Urothelium cell line (cell line): ENCODE results near the gene ELFN1.

ENCODE experiments used
- DNase-seq: peaks from one replicate; pipeline ENCODE4 v3.0.0; 2011; ENCODE audit warnings: low spot score, mixed read lengths
- FAIRE-seq: peaks from 2 replicates; lab custom pipeline; 2011; peaks lifted over from hg19 to GRCh38; lab: Jason Lieb, UNC

The ELFN1 gene

GRCh38 chr7:1669954-1670893 is at the start of gene ELFN1:
ELFN1 (plus strand) TSS chr7:1670277; CDS start chr7:1744597, 74,320 bp downstream.
- FAIRE-seq (peak; percentile 92), DNase-seq (peak; percentile 92)

GRCh38 chr7:1620835-1621234 is 49.2 kb upstream of the ELFN1 start:
- DNase-seq (no peak), FAIRE-seq (peak; percentile 94)

GRCh38 chr7:1621718-1622117 is 48.4 kb upstream of the ELFN1 start:
- peak; percentile 86 for FAIRE-seq
- no peak for DNase-seq

DNA sequence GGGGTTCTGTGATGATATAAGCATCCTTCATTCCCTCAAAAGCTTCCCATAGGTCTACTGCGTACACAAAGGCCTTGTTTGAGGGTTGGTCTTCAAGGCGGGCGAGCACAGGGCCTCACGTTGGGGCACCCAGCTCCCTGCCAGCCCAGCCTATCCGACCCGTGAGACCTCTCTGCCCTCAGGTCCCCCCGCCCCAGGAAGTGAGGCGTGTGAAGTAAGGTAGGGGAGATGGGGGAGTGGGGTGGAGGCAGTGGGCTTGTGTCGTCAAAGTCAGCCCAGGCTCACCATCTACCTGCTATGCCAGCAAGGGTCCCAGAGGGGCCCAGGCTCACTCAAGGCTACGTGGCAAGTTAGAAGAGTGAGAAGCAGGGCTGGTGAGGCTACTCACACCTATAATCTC is 47.6 kb upstream of the ELFN1 start:
- FAIRE-seq (peak; percentile 93), DNase-seq (no peak)

DNA sequence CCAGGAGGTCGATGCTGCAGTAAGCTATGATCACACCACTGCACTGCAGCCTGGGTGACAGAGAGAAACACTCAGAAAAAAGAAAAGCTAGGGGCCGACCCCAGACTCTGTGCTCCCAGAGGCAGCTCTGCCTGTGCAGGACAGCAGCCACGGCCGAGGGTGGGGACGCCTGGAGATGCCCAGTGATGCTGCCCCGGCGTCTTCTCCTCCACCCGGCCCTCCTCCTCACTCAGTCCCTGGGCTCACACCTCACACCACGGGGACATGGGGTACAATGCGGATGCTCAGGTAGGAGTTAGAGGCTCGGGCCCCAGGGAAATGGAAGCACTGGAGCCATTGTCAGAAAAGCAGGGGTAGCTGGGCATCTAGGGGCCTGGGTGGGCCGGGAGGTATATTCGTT is 46.3 kb upstream of the ELFN1 start:
- FAIRE-seq (peak; percentile 73), DNase-seq (no peak)

DNA sequence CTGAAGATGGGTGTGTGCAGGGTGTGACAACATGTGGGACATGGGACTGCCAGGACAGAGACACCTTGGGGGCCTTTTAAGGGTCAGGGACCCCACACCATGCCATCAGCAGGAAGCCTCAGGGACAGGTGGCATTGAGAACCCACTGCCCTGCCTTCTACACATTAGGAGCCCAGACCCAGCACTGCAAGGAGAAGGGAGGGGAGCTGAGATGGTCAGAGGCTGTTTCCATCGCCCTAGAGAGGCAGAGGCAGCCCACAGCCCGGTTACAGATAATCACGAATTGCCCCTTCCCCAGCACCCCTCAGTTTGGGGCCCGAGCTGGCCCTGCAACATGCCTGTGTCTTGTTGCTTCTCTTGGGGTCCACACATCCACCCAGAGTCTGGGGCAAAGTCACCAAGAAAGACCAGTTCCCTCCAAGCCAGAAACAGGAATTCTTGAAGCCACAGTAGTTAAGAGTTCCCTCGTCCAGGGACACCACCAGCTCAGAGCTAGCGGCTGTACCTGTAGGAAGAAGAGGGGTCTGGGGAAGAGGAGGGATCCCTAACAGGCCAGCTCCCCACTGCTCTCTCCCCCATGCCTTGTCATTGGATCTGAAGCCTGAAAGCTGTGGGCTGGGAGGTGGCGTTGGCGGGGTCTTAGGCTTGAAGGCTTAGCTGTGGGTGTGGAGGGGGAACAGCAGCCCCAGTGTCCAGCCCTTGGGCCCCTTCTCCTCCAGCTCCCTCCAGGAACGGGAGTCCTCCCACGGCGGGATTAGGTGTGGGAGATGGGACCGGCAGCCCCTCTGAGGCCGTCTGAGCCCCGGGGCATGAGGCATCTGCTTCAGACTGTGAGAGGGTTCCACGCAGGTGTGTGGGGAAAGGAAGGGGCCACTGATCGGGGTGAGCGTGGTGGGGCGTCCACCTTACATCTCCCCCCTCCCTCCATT is 44.8 kb upstream of the ELFN1 start:
- no peak for DNase-seq
- FAIRE-seq, result peak; percentile 5

DNA sequence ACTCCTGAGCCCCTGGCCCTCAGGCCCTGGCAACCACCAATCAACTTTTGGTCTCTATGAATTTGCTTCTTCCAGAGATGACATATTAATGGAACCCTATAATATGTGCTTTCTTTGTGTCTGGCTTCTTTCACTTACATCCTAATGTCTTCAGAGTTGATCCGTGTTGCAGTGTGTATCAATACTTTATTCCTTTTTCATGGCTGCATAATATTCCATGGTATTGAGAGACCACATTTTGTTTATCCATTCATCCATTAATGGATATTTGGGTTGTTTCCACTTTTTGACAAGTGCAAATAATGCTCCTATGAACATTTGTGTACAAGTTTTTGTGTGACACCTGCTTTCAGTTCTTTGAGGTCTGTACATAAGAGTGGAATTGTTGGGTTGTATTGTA is 43.3 kb upstream of the ELFN1 start:
- no peak for DNase-seq
- FAIRE-seq, result peak; percentile 53

GRCh38 chr7:1630700-1631336 is 39.3 kb upstream of the ELFN1 start:
- no peak for DNase-seq
- peak; percentile 100 for FAIRE-seq

GRCh38 chr7:1631678-1632077 is 38.4 kb upstream of the ELFN1 start:
- DNase-seq (no peak), FAIRE-seq (peak; percentile 96)

DNA sequence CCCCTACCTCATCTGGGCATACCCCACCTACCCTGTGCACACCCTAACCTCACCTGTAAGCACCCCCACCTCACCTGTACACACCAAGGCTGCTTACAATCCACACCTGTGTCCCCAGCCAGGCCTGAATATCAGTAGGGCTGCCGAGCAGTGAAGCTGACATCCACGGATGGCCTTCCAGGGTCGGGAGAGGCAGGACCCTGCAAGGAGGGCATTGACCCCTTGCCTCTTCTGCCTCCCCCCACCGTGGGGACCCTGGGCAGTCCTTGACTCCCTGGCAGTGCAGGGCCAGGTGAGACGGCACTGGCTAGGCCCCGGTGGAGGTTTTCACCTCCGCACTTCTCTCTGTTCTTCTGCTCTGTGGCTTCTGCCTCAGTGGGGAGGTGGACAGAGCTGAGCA is 37.6 kb upstream of the ELFN1 start:
- peak; percentile 97 for FAIRE-seq

DNA sequence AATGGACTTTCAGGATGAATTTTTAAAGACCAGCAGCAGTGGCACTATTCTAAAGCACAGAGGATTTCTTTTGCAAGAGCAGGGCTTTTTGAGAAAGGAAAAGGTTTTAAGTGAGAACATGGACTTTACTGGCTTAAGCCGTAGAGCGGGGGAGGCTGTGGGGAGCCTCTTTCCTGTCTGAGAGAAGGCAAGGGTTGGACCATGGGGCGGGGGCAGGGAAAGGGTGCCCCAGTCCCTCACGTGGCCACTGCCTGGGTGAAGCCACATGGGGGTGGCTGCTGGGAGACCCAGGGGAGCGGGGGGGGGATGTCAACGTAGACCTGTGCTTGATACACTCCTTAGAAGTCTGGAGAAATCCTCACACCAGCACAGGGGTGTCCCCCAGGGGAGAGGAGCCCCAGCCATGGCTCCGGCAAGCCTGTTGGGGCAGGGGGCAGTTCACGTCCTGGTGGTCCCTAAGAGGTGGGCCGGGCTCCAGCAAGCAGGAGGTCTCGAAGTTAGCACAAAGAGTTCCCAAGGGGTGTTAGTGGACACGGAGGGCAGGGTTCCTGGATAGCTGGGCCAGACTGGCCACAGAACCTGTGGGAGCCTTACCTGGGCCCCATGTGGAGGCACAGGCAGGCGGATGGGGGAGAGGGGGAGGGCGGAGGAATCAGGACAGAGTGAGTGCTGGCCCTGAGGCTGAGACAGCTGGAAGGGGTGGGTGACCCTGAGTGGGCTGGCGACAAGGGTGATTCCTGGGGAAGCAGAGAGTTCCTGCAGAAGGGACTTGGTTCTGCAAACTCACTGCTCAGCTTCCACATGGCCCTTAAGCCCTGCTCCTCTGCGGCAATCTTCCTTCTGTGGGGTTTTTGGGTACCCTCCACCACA is 36.9 kb upstream of the ELFN1 start:
- FAIRE-seq (peak; percentile 74), DNase-seq (no peak)

More for the DNA sequence above, 37.6 kb upstream of the ELFN1 start:
- no peak for DNase-seq

DNA sequence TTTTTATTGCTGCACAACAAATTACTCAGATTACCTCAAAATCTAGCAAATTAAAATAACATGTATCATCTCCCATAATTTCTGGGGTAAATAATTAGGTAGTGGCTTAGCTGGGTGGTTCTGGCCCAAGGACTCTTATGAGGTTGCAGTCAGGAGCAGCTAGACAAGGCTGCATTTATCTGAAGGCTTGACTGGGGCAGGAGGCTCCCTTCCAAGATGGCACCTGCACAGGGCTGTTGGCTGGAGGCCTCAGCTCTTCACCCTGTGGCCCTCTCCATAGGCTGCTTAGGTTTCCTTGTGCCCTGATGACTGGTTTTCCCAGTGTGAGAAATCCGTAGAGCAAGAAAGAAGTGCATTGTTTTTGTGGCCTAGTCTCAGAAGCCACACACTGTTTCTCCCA is 34.7 kb upstream of the ELFN1 start:
- FAIRE-seq (no peak), DNase-seq (no peak)

GRCh38 chr7:1637155-1637554 is 32.9 kb upstream of the ELFN1 start:
- FAIRE-seq (peak; percentile 9), DNase-seq (no peak)

- DNase-seq, result no peak
These were observed 31.8 kb upstream of the ELFN1 start for GRCh38 chr7:1638215-1638661.

DNA sequence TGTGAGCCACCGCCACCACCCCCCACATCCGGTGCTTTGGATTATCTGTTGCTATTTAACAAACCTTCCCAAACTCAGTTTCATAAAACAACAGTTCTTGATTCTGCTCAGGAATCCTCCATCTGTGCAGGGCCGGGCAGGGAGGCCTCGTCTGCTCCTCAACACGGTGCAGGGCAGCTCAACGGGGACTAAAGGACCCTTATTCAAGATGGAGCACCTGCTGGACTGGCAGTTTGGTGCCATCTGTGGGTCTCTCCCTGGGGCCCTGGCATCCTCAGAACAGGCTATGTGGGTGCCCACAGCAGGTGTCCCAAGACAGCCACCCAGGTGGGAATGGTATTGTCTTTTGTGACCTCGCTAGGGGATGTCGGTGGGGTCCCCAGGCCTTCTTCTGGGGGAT is 31.0 kb upstream of the ELFN1 start:
- FAIRE-seq, result peak; percentile 65
- DNase-seq, result no peak

More at GRCh38 chr7:1638215-1638661, 31.8 kb upstream of the ELFN1 start:
- FAIRE-seq, result peak; percentile 42

DNA sequence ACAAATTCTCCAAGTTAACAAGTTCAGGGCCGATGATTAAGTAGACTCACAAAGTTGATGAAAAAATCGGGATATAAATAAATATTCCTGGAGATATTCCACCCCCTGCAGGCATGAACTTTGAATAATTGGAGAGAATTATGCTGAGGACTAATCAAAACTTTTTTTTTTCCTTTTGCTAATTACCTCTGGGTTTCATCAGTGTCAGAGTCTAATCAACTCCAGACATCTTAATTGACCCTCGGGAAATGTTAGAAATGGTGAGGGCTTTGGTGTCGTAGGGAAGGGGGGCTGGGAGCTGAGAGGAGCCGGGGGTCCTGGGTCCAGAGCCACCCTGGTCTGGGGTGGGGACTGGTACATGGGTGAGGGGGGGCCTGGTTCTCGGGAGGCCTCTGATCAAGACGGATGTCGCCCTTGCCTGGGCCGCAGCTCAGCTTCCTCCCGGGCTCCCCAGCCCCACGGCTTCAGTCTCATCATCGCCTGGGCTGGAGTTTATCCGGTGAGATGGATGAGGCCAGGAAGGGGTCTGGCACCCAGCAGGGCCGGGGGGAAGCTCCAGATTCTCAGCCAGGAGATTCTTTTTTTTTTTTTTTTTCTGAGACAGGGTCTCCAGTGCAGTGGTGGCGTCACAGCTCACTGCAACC is 30.4 kb upstream of the ELFN1 start:
- DNase-seq, result no peak
- FAIRE-seq, result no peak

GRCh38 chr7:1640376-1641172 is 29.5 kb upstream of the ELFN1 start:
- FAIRE-seq, result peak; percentile 81
- DNase-seq, result no peak

DNA sequence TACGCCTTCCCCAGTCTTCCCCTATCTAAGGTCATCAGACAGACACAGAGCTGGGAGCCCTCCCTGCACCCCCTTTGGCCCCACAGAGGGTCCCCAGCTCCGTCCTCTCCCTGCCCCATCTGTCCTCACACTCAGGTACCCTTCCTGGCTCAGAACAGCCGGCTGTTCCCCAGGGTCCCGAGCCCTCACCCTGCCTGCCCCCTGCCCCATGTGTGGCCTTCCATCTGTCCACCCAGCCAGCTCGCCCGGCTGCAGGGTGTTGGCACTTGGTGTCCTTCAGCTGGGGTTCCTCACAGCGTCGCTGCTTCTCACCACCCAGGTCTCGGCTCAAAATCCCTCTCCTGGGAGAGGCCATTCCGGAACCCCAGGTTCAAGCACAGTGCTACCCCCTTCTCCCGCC is 28.9 kb upstream of the ELFN1 start:
- FAIRE-seq (peak; percentile 73), DNase-seq (no peak)
